Muscle layer of duodenum (tissue), 2 donors: ENCODE data around the gene HPS5.

Source experiments
- H3K27ac ChIP-seq: one replicate; pipeline ENCODE4 v1.7.0; 2013; ENCODE audit warnings: mild to moderate bottlenecking, low read length
- H3K27me3 ChIP-seq: one replicate; pipeline ENCODE4 v1.7.0; 2013; ENCODE audit warnings: low read depth, mild to moderate bottlenecking, control low read depth, low read length
- H3K36me3 ChIP-seq, 2 donors: one replicate each; pipeline ENCODE4 v1.7.0; 2013; ENCODE audit warnings: low read length in 2 of 2, control low read depth in 1 of 2, mild to moderate bottlenecking in 1 of 2; ENCODE audit not compliant: insufficient read depth in 2 of 2, control insufficient read depth in 1 of 2
- H3K4me1 ChIP-seq, 2 donors: one replicate each; pipeline ENCODE4 v1.7.0; 2013; ENCODE audit warnings: low read length in 2 of 2, mild to moderate bottlenecking in 2 of 2, control low read depth in 1 of 2, moderate library complexity in 1 of 2; ENCODE audit not compliant: insufficient read depth in 2 of 2, control insufficient read depth in 1 of 2
- H3K4me3 ChIP-seq, 2 donors: one replicate each; pipeline ENCODE4 v1.7.0; 2013; ENCODE audit warnings: low read length in 2 of 2, low read depth in 1 of 2, mild to moderate bottlenecking in 1 of 2
- H3K9me3 ChIP-seq, 2 donors: one replicate each; pipeline ENCODE4 v1.7.0; 2013; ENCODE audit warnings: low read length in 2 of 2, control low read depth in 1 of 2, mild to moderate bottlenecking in 1 of 2; ENCODE audit not compliant: control insufficient read depth in 1 of 2
- donor health status: healthy.

Gene HPS5

DNA sequence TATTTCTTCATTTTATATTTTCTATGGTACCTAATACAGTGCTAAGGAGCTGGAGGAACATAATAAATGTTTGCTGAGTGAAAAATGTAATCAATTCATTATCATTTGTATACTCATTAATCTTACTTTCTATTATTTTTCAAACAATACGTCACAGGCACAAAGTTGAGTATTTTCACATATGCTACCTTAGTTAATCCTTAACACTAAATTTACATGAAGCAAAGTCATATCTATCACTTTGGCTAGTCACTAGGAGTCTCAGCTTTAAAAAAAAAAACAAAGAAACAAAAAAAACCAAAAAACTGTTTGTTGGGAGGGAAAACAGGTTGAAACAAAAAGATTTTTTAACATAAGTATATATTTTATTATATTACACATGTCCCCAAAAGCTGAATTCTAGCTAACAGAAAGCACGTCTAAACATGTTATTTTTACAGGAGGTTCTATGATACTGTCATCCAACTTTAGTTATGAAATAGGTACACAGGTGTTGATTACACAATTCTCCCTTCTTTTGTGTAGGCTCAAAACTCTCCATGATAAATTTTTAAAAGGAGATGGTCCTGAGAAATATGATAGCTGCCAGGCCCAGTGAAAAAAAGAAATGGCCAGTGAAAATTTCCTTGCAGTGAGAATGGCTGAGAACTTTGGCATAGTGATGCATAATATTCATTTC is 14.3 kb downstream of the HPS5 start:
- Histone ChIP-seq H3K36me3 (peaks cover 47 to 64% of the 10 kb centered on the region in 2 donors), H3K4me3 (no peak overlapping the region), H3K27ac (no peak overlapping the region), H3K9me3 (no peaks in the 10 kb centered on the region), H3K4me1 (peaks cover 0 to 3% of the 10 kb centered on the region in 2 donors), H3K27me3 (no peaks in the 10 kb centered on the region)

DNA sequence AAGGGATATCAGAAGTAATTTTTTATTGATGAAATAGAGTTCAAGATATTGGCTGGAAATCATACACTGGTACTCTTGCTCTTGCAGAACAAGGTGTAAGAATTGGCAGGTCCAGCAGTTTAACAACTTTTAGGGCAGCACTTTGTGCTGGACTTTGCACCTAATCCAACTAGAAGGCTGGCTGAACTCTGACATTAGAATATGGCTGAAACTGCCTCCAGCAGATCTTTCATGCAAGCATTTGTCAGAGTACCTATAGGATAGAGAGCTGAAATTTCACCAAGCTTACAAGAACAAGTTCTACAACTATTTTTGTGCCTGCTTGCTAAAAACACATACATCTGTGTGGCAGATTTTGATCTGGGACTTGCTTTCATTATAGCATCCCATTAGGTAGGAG is 17.2 kb downstream of the HPS5 start:
- H3K27ac ChIP-seq = no peak overlapping the region
- H3K9me3 ChIP-seq = no peaks in the 10 kb centered on the region
- no peak overlapping the region for H3K4me3 ChIP-seq
- no peaks in the 10 kb centered on the region for H3K4me1 ChIP-seq
- H3K27me3 ChIP-seq = no peaks in the 10 kb centered on the region
- H3K36me3 ChIP-seq = peaks cover 42 to 65% of the 10 kb centered on the region in 2 donors

- peaks cover 57 to 72% of the 10 kb centered on the region in 2 donors for H3K36me3 ChIP-seq
- no peak overlapping the region for H3K4me3 ChIP-seq
- no peaks in the 10 kb centered on the region for H3K27me3 ChIP-seq
- no peaks in the 10 kb centered on the region for H3K4me1 ChIP-seq
- H3K27ac ChIP-seq = no peak overlapping the region
- no peaks in the 10 kb centered on the region for H3K9me3 ChIP-seq
Measured at GRCh38 chr11:18299721-18300120, 22.2 kb downstream of the HPS5 start.

GRCh38 chr11:18295316-18295715 is 26.6 kb downstream of the HPS5 start:
- no peak overlapping the region for H3K27ac ChIP-seq
- no peaks in the 10 kb centered on the region for H3K27me3 ChIP-seq
- H3K9me3 ChIP-seq = no peaks in the 10 kb centered on the region
- no peak overlapping the region for H3K4me3 ChIP-seq
- H3K4me1 ChIP-seq = no peaks in the 10 kb centered on the region
- peaks cover 73 to 83% of the 10 kb centered on the region in 2 donors for H3K36me3 ChIP-seq

DNA sequence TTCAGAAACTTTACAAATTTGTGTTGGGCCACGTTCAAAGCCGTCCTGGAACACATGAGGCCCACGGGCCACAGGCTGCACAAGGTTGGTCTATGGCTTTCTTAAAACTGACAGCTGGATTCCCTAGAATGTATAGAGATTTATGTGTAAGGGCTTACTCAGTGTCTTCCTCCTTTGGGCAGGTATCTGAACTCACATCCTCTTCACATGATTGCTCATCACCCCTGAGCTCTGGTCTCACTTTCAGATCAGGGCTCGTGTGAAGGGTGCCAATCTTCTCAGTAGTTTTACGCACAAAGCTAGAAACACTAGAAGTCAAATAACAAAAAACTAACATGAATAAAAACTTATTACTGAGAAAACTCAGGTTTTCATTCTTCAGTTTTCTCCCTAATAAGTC is 27.1 kb downstream of the HPS5 start:
- Histone ChIP-seq H3K36me3 (peaks cover 74 to 87% of the 10 kb centered on the region in 2 donors), H3K4me1 (no peaks in the 10 kb centered on the region), H3K27ac (no peak overlapping the region), H3K9me3 (no peaks in the 10 kb centered on the region), H3K4me3 (no peak overlapping the region), H3K27me3 (no peaks in the 10 kb centered on the region)

- H3K9me3 ChIP-seq = no peaks in the 10 kb centered on the region
- H3K27me3 ChIP-seq = no peaks in the 10 kb centered on the region
- no peak overlapping the region for H3K27ac ChIP-seq
- H3K36me3 ChIP-seq = peaks cover 67 to 84% of the 10 kb centered on the region in 2 donors
- no peak overlapping the region for H3K4me3 ChIP-seq
- H3K4me1 ChIP-seq = no peaks in the 10 kb centered on the region
Measured at GRCh38 chr11:18288911-18289310, 33.0 kb downstream of the HPS5 start.

DNA sequence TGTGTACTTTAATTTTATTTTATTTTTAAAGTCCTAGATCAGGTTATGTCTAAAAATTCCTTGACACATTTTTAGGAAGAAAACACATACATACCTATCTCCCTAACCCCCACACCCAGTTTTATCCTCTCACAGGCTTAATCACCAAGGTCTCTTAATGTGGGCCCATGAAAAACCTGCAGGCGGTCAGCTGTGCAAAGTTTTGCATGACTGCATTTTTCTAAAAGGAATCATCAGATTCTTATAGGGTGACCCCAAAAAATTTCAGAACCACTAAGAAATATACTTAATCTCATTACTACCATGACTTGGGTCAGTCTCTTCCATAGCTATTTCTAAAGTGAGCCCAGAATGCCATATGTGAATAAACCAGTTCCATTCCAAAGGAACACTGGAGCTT is 36.1 kb downstream of the HPS5 start:
- Histone ChIP-seq H3K27ac (no peak overlapping the region), H3K9me3 (no peaks in the 10 kb centered on the region), H3K4me3 (no peak overlapping the region), H3K27me3 (no peaks in the 10 kb centered on the region), H3K36me3 (peaks cover 52 to 82% of the 10 kb centered on the region in 2 donors), H3K4me1 (no peaks in the 10 kb centered on the region)

DNA sequence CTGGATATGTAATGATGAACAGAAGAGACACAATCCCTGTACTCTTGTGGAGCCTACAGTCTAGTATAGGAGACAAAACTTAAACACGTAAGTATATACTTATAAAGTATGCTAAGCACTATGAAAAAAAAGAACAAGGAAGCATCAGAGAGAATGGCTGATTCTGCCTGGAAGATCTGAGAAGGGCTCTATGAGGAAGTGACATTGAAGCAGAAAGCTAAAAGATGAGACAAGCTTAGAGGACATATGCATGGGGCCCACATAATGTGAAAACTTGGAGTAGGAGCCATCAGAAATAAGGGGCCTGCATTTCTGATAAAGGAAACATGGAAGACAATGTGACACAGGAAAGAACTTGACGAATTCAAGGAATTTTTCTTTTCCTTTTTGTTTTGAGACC is 39.3 kb downstream of the HPS5 start:
- Histone ChIP-seq H3K4me1 (no peaks in the 10 kb centered on the region), H3K9me3 (no peaks in the 10 kb centered on the region), H3K27me3 (no peaks in the 10 kb centered on the region), H3K27ac (no peak overlapping the region), H3K36me3 (peaks cover 33 to 68% of the 10 kb centered on the region in 2 donors), H3K4me3 (no peak overlapping the region)

GRCh38 chr11:18280438-18281045 is 41.4 kb downstream of the HPS5 start:
- no peaks in the 10 kb centered on the region for H3K9me3 ChIP-seq
- no peak overlapping the region for H3K4me3 ChIP-seq
- H3K4me1 ChIP-seq = no peaks in the 10 kb centered on the region
- peaks cover 15 to 50% of the 10 kb centered on the region in 2 donors for H3K36me3 ChIP-seq
- no peaks in the 10 kb centered on the region for H3K27me3 ChIP-seq
- no peak overlapping the region for H3K27ac ChIP-seq

- Histone ChIP-seq H3K4me3 (no peak overlapping the region), H3K27ac (no peak overlapping the region), H3K4me1 (no peaks in the 10 kb centered on the region), H3K27me3 (no peaks in the 10 kb centered on the region), H3K9me3 (no peaks in the 10 kb centered on the region), H3K36me3 (peaks cover 6 to 28% of the 10 kb centered on the region in 2 donors)
Measured at GRCh38 chr11:18277565-18278271, 44.2 kb downstream of the HPS5 start.

GRCh38 chr11:18271206-18271605 is 50.7 kb downstream of the HPS5 start:
- Histone ChIP-seq H3K9me3 (no peaks in the 10 kb centered on the region), H3K27ac (no peak overlapping the region), H3K36me3 (no peaks in the 10 kb centered on the region), H3K27me3 (no peaks in the 10 kb centered on the region), H3K4me3 (no peak overlapping the region), H3K4me1 (no peaks in the 10 kb centered on the region)
